ENCODE results near the gene CFAP251. TPM values are rescaled to one million over a fixed set of nuclear protein-coding genes. Genes with fewer than 3 reads are reported as not detected.
A peak's percentile ranks its signal among the peaks of the same experiment; 100 is the strongest.
"Not testable (repeated sequence)": the region's sequence is repeated elsewhere in the genome, so short reads cannot be mapped to it uniquely, and the experiment has no call there.

The CFAP251 gene
- total RNA-seq, 1 donor from 2014 or later: 4.7 TPM

DNA sequence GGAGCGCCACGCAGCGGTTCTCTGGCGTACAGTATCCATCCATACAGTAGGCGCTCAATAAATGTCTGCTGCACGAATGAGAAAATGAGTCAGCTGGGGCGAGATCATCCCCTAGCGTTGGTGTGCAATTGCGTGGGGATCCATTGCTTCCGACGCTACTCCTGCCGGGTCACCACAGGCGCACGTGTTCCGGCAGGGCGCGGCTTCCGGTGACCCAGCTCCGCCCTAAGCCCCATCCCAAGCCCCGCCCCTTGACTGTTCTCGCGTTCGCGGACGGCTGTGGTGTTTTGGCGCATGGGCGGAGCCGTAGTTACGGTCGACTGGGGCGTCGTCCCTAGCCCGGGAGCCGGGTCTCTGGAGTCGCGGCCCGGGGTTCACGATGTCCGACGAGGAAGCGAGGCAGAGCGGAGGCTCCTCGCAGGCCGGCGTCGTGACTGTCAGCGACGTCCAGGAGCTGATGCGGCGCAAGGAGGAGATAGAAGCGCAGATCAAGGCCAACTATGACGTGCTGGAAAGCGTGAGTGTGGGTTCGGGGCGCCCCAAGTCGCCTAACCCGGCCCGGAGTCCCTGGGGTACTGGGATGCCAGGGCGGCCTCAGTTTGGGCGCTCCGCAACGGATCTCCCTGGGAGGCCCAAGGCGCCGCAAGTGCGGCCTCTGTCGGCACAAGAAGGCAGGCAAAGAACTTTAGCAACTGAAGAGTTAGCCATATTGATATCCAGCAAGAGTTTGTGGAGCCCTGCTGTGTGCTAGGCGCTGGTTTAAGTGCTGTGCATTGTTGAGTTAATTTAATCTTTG lies 29.7 kb upstream of the CFAP251 start, which contains the start of gene PSMD9:
Gene PSMD9 (plus strand): TSS at position 313 of the 796 bp plus-strand sequence. CDS start 67 bp downstream, at position 380.
- no peak for TF ChIP-seq EZH2 (IDR thresholded peaks at IDR 0.05; ENCODE audit: insufficient read depth, low read length)
- TF ChIP-seq, protein P1, sequence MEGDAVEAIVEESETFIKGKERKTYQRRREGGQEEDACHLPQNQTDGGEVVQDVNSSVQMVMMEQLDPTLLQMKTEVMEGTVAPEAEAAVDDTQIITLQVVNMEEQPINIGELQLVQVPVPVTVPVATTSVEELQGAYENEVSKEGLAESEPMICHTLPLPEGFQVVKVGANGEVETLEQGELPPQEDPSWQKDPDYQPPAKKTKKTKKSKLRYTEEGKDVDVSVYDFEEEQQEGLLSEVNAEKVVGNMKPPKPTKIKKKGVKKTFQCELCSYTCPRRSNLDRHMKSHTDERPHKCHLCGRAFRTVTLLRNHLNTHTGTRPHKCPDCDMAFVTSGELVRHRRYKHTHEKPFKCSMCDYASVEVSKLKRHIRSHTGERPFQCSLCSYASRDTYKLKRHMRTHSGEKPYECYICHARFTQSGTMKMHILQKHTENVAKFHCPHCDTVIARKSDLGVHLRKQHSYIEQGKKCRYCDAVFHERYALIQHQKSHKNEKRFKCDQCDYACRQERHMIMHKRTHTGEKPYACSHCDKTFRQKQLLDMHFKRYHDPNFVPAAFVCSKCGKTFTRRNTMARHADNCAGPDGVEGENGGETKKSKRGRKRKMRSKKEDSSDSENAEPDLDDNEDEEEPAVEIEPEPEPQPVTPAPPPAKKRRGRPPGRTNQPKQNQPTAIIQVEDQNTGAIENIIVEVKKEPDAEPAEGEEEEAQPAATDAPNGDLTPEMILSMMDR (IDR thresholded peaks at IDR 0.05; ENCODE audit: insufficient read depth, low read depth, low read length): peak; percentile 59
- Histone ChIP-seq H3K36me3 (ENCODE audit: insufficient read depth, low read length) (no peaks in the 10 kb centered on the region), H4K20me1 (ENCODE audit: insufficient read depth, low read length) (peaks cover 24% of the 10 kb centered on the region), H3K4me1 (ENCODE audit: insufficient read depth, low read length) (peaks cover 12% of the 10 kb centered on the region), H3K9ac (ENCODE audit: low read length) (peak within 1 kb of the TSS; percentile 96), H3K4me3 (ENCODE audit: insufficient read depth, low read depth, low read length) (peak within 1 kb of the TSS; percentile 92), H3K9me3 (ENCODE audit: insufficient read depth, low read depth, low read length) (no peaks in the 10 kb centered on the region), H3K27me3 (ENCODE audit: insufficient read depth, low read length) (no peaks in the 10 kb centered on the region), H3K4me2 (ENCODE audit: low read length) (peak within 1 kb of the TSS; percentile 91), H3K79me2 (ENCODE audit: insufficient read depth, low read length) (peaks cover 44% of the 10 kb centered on the region), H2AFZ (ENCODE audit: low read depth, low read length) (peak within 1 kb of the TSS; percentile 80), H3K27ac (ENCODE audit: low read depth, low read length) (peak within 1 kb of the TSS; percentile 92)
- FAIRE-seq: no peak
- Mint-ChIP-seq H3K36me3 (ENCODE audit: low read depth, unreplicated experiment) (peaks cover 3% of the 10 kb centered on the region), H3K27me3 (ENCODE audit: low read depth, unreplicated experiment) (no peaks in the 10 kb centered on the region), H3K4me3 (ENCODE audit: unreplicated experiment) (peak within 1 kb of the TSS; percentile 97), H3K4me1 (ENCODE audit: low read depth, unreplicated experiment) (peaks cover 9% of the 10 kb centered on the region), H3K27ac (ENCODE audit: unreplicated experiment) (peak within 1 kb of the TSS; percentile 97), H3K9me3 (ENCODE audit: unreplicated experiment) (no peaks in the 10 kb centered on the region)
- peak; percentile 92 for DNase-seq (ENCODE audit: low read depth)

DNA sequence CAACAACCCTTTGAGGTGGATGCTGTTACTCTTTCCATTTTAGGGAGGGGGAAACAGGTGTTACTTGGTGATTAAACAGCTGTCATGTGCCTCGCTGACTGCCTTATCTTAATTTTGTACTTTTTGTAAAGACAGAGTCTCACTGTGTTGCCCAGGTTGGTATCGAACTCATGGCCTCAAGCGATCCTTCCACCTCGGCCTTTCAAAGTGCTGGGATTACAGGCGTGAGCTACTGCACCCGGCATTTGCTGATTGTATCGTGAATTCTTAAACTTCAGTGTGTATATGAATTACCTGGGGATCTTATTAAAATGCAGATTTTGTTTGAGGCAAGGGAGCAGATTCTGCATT lies 29.1 kb upstream of the CFAP251 start:
- H2AFZ ChIP-seq (ENCODE audit: low read depth, low read length): peak overlapping the region; percentile 80
- peaks cover 50% of the 10 kb centered on the region for H3K79me2 ChIP-seq (ENCODE audit: insufficient read depth, low read length)
- peak overlapping the region; percentile 92 for H3K27ac ChIP-seq (ENCODE audit: low read depth, low read length)
- H3K27me3 ChIP-seq (ENCODE audit: insufficient read depth, low read length): no peaks in the 10 kb centered on the region
- H3K36me3 Mint-ChIP-seq (ENCODE audit: low read depth, unreplicated experiment): peaks cover 3% of the 10 kb centered on the region
- peak overlapping the region; percentile 92 for H3K4me3 ChIP-seq (ENCODE audit: insufficient read depth, low read depth, low read length)
- peak overlapping the region; percentile 97 for H3K4me3 Mint-ChIP-seq (ENCODE audit: unreplicated experiment)
- no peaks in the 10 kb centered on the region for H3K9me3 Mint-ChIP-seq (ENCODE audit: unreplicated experiment)
- H3K4me1 ChIP-seq (ENCODE audit: insufficient read depth, low read length): peaks cover 14% of the 10 kb centered on the region
- DNase-seq (ENCODE audit: low read depth) (no peak), FAIRE-seq (no peak)
- H3K9ac ChIP-seq (ENCODE audit: low read length): peak overlapping the region; percentile 96
- peak overlapping the region; percentile 91 for H3K4me2 ChIP-seq (ENCODE audit: low read length)
- H3K36me3 ChIP-seq (ENCODE audit: insufficient read depth, low read length): no peaks in the 10 kb centered on the region
- no peak for TF ChIP-seq EZH2 (IDR thresholded peaks at IDR 0.05; ENCODE audit: insufficient read depth, low read length)
- TF ChIP-seq, protein P1 (IDR thresholded peaks at IDR 0.05; ENCODE audit: insufficient read depth, low read depth, low read length): no peak
- H3K4me1 Mint-ChIP-seq (ENCODE audit: low read depth, unreplicated experiment): peaks cover 14% of the 10 kb centered on the region
- H4K20me1 ChIP-seq (ENCODE audit: insufficient read depth, low read length): peaks cover 29% of the 10 kb centered on the region
- H3K27me3 Mint-ChIP-seq (ENCODE audit: low read depth, unreplicated experiment): no peaks in the 10 kb centered on the region
- H3K9me3 ChIP-seq (ENCODE audit: insufficient read depth, low read depth, low read length): no peaks in the 10 kb centered on the region
- peak overlapping the region; percentile 97 for H3K27ac Mint-ChIP-seq (ENCODE audit: unreplicated experiment)

DNA sequence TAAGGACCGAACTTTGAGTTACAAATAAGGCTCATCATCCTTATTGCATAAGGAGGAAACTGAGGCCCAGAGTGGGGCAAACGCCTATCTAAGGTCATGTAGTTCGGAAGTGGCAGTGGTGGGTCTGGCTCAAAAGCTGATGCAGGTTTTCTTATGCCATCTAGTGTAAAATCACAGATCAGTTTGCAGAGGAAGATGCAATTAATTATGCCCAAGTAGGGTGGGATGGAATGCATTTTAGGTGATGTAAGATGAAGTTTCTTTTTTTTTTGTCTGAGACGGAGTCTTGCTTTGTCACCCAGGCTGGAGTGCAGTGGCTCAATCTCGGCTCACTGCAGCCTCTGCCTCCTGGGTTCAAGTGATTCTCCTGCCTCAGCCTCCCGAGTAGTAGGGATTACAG lies 28.7 kb upstream of the CFAP251 start:
- H3K27me3 Mint-ChIP-seq (ENCODE audit: low read depth, unreplicated experiment); H3K36me3 Mint-ChIP-seq (ENCODE audit: low read depth, unreplicated experiment); H3K27me3 ChIP-seq (ENCODE audit: insufficient read depth, low read length); H3K9me3 ChIP-seq (ENCODE audit: insufficient read depth, low read depth, low read length); H2AFZ ChIP-seq (ENCODE audit: low read depth, low read length); H3K36me3 ChIP-seq (ENCODE audit: insufficient read depth, low read length); H3K9me3 Mint-ChIP-seq (ENCODE audit: unreplicated experiment); FAIRE-seq: not testable (repeated sequence)
- H3K4me3 Mint-ChIP-seq (ENCODE audit: unreplicated experiment): peak overlapping the region; percentile 97
- Histone ChIP-seq H3K4me1 (ENCODE audit: insufficient read depth, low read length) (peaks cover 14% of the 10 kb centered on the region), H3K27ac (ENCODE audit: low read depth, low read length) (peak overlapping the region; percentile 92), H3K9ac (ENCODE audit: low read length) (peak overlapping the region; percentile 96), H3K79me2 (ENCODE audit: insufficient read depth, low read length) (peaks cover 54% of the 10 kb centered on the region), H4K20me1 (ENCODE audit: insufficient read depth, low read length) (peaks cover 33% of the 10 kb centered on the region), H3K4me3 (ENCODE audit: insufficient read depth, low read depth, low read length) (peak overlapping the region; percentile 92), H3K4me2 (ENCODE audit: low read length) (peak overlapping the region; percentile 91)
- H3K4me1 Mint-ChIP-seq (ENCODE audit: low read depth, unreplicated experiment): peaks cover 18% of the 10 kb centered on the region
- DNase-seq (ENCODE audit: low read depth): peak; percentile 14
- H3K27ac Mint-ChIP-seq (ENCODE audit: unreplicated experiment): peak overlapping the region; percentile 97

Measured in astrocyte (in vitro differentiated cells and primary cell).